HEK293T (cell line): ENCODE data around the gene HPDL.

ENCODE experiments used
- FOXA1 ChIP-seq: fragments of 450-650 bp; IDR thresholded peaks from 2 replicates; pipeline ENCODE4 v1.6.1; 2016; ENCODE audit warnings: mild to moderate bottlenecking
- L3MBTL2 ChIP-seq: fragments of 450-650 bp; conservative IDR thresholded peaks from 2 replicates; pipeline ENCODE4 v1.6.1; 2016; ENCODE audit warnings: mild to moderate bottlenecking
- SUZ12 ChIP-seq: fragments of 450-650 bp; IDR thresholded peaks from 2 replicates; pipeline ENCODE4 v1.6.1; 2016; ENCODE audit warnings: mild to moderate bottlenecking

DNA sequence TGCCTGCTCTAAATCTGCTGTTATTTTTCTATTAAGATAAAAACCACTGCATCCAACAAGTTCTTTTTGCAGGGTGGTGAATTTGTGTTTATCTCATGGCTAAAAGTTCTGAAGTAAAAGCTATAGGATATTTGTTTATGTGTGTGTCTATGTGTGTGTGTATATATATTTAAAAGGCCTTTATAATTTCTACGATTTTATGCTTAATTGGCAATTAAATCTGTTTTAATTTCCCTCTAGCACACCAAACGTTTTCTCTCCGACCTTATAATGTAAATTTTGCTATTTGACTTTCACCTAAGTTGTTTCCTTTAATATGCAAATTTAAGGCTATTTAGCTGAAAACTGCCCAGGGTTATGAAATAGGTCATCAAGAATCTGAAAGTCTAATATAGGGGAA, 19.8 kb upstream of the HPDL start:
- TF ChIP-seq SUZ12 (no peak), FOXA1 (no peak), L3MBTL2 (no peak)
